ENCODE measurements around the gene HBE1.
"Not testable (repeated sequence)": the region's sequence is repeated elsewhere in the genome, so short reads cannot be mapped to it uniquely, and the experiment has no call there.

HBE1 gene

GRCh38 chr11:5285703-5286340 lies 16.1 kb upstream of the HBE1 start:
- no peak for DNase-seq (ENCODE audit: low spot score)

- DNase-seq (ENCODE audit: low spot score) = no peak
Measured at GRCh38 chr11:5284637-5285036, 14.9 kb upstream of the HBE1 start.

GRCh38 chr11:5283882-5284281 lies 14.1 kb upstream of the HBE1 start:
- DNase-seq (ENCODE audit: low spot score) = no peak

GRCh38 chr11:5283086-5283485 lies 13.3 kb upstream of the HBE1 start:
- DNase-seq (ENCODE audit: low spot score) = no peak

GRCh38 chr11:5282628-5283027 lies 12.9 kb upstream of the HBE1 start:
- DNase-seq (ENCODE audit: low spot score) = no peak

GRCh38 chr11:5281596-5281995 lies 11.9 kb upstream of the HBE1 start:
- no peak for DNase-seq (ENCODE audit: low spot score)

- DNase-seq (ENCODE audit: low spot score) = no peak
Measured at GRCh38 chr11:5280582-5281102, 10.9 kb upstream of the HBE1 start.

GRCh38 chr11:5279471-5280090 lies 9.8 kb upstream of the HBE1 start:
- DNase-seq (ENCODE audit: low spot score) = no peak

- no peak for DNase-seq (ENCODE audit: low spot score)
Measured at GRCh38 chr11:5277807-5278382, 8.2 kb upstream of the HBE1 start.

- no peak for DNase-seq (ENCODE audit: low spot score)
Measured at GRCh38 chr11:5276697-5277096, 7.0 kb upstream of the HBE1 start.

GRCh38 chr11:5275369-5276110 lies 5.8 kb upstream of the HBE1 start:
- no peak for DNase-seq (ENCODE audit: low spot score)

- DNase-seq (ENCODE audit: low spot score) = no peak
Measured at GRCh38 chr11:5274395-5274794, 4.7 kb upstream of the HBE1 start.

GRCh38 chr11:5272395-5273017 lies 2.8 kb upstream of the HBE1 start:
- no peak for DNase-seq (ENCODE audit: low spot score)

- DNase-seq (ENCODE audit: low spot score) = no peak
Measured at GRCh38 chr11:5267033-5267563, 2.6 kb downstream of the HBE1 start.

- no peak for DNase-seq (ENCODE audit: low spot score)
Measured at GRCh38 chr11:5266609-5267008, 3.1 kb downstream of the HBE1 start.

GRCh38 chr11:5265832-5266231 lies 3.9 kb downstream of the HBE1 start:
- no peak for DNase-seq (ENCODE audit: low spot score)

GRCh38 chr11:5258543-5259262 lies 11.0 kb downstream of the HBE1 start:
- no peak for DNase-seq (ENCODE audit: low spot score)

GRCh38 chr11:5257296-5257695 lies 12.4 kb downstream of the HBE1 start:
- DNase-seq (ENCODE audit: low spot score) = no peak

GRCh38 chr11:5254646-5255413 lies 14.9 kb downstream of the HBE1 start, which contains the start of gene HBG2:
Gene HBG2 (minus strand): TSS chr11:5254781. CDS start chr11:5254728, 53 bp downstream.
- not testable (repeated sequence) for DNase-seq (ENCODE audit: low spot score)

GRCh38 chr11:5254023-5254422 lies 15.7 kb downstream of the HBE1 start:
- not testable (repeated sequence) for DNase-seq (ENCODE audit: low spot score)
